ENCODE data around the gene AURKAIP1.

Gene AURKAIP1

DNA sequence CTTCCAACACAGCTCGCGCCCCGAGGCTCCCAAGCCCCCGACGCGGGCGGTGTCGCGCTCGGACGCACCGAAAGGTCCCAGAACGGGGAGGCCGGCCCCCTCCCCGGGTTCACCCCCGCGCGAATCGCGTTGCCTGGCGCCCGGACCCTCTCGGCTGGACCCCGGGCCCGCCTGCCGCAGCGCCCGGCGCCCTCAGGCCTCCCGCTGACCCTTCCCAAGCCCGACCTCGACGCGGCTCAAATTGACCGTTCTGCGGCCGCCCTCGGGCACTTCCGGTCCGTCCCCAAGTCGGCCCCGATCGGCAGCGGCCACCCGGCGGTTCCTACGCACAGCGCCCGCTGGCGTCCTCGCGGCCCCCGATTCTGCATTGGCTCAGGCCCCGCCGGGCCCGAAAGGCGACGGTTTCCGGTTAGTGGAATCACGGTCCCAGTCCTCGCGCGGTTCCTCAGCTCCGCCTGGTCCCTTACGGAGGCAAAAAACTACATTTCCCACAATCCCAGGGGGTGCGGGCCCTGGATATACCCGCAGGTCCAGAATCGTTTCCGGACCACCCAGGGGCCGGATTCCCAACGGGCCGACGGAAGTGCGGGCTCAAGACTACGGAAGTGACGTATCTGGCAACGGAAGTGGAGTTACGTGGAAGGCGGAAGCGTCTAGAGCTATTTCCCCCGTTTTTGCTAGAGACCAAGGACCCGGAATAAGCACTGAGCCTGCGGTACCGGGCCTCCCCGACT lies at the start of gene AURKAIP1:
Gene AURKAIP1, minus strand, starts transcription at position 279 of the 734 bp plus-strand sequence. CDS start 451 bp downstream, outside the sequence.
- H3K4me3 ChIP-seq (ENCODE audit: low read depth, low read length) = peak within 1 kb of the TSS; percentile 80
- DNase-seq (ENCODE audit: low read depth) = peak; percentile 99
- TF ChIP-seq, protein P1, sequence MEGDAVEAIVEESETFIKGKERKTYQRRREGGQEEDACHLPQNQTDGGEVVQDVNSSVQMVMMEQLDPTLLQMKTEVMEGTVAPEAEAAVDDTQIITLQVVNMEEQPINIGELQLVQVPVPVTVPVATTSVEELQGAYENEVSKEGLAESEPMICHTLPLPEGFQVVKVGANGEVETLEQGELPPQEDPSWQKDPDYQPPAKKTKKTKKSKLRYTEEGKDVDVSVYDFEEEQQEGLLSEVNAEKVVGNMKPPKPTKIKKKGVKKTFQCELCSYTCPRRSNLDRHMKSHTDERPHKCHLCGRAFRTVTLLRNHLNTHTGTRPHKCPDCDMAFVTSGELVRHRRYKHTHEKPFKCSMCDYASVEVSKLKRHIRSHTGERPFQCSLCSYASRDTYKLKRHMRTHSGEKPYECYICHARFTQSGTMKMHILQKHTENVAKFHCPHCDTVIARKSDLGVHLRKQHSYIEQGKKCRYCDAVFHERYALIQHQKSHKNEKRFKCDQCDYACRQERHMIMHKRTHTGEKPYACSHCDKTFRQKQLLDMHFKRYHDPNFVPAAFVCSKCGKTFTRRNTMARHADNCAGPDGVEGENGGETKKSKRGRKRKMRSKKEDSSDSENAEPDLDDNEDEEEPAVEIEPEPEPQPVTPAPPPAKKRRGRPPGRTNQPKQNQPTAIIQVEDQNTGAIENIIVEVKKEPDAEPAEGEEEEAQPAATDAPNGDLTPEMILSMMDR (IDR thresholded peaks at IDR 0.05; ENCODE audit: low read depth, low read length) = peak; percentile 11
- TF ChIP-seq, protein P2, sequence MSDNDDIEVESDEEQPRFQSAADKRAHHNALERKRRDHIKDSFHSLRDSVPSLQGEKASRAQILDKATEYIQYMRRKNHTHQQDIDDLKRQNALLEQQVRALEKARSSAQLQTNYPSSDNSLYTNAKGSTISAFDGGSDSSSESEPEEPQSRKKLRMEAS (IDR thresholded peaks at IDR 0.05; ENCODE audit: low read depth, low read length) = peak; percentile 54
- TF ChIP-seq POLR2A (IDR thresholded peaks at IDR 0.05; ENCODE audit: extremely low read depth, insufficient read length) = peak; percentile 55
- peak; percentile 72 for TF ChIP-seq MYC (IDR thresholded peaks at IDR 0.05; ENCODE audit: low read depth, low read length)

GRCh38 chr1:1424707-1425106 lies 49.7 kb upstream of the AURKAIP1 start:
- DNase-seq (ENCODE audit: low read depth) = no peak
- H3K4me3 ChIP-seq (ENCODE audit: low read depth, low read length) = no peak overlapping the region
- TF ChIP-seq, protein P2 (IDR thresholded peaks at IDR 0.05; ENCODE audit: low read depth, low read length) = no peak
- TF ChIP-seq, protein P1 (IDR thresholded peaks at IDR 0.05; ENCODE audit: low read depth, low read length) = no peak
- TF ChIP-seq POLR2A (IDR thresholded peaks at IDR 0.05; ENCODE audit: extremely low read depth, insufficient read length) = no peak
- no peak for TF ChIP-seq MYC (IDR thresholded peaks at IDR 0.05; ENCODE audit: low read depth, low read length)

DNA sequence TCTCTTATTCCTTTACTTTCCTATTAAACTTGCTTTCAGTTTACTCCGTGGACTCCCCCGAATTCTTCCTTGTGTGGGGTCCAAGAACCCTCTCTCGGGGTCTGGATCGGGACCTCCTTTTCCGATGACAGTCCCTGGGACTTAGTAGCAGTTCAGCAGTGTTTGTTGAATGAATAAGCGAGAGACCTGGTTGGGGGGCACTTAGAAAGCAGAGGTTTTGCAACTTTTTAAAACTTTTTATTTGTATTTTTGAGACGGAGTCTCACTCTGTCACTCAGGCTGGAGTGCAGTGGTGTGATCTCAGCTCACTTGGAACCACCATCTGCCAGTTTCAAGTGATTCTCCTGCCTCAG lies 48.2 kb upstream of the AURKAIP1 start:
- TF ChIP-seq, protein P1 (IDR thresholded peaks at IDR 0.05; ENCODE audit: low read depth, low read length) = no peak
- DNase-seq (ENCODE audit: low read depth) = no peak
- H3K4me3 ChIP-seq (ENCODE audit: low read depth, low read length) = no peak overlapping the region

GRCh38 chr1:1422465-1423244 lies 47.6 kb upstream of the AURKAIP1 start:
- DNase-seq (ENCODE audit: low read depth) = peak; percentile 63
- no peak for TF ChIP-seq MYC (IDR thresholded peaks at IDR 0.05; ENCODE audit: low read depth, low read length)
- TF ChIP-seq, protein P1 (IDR thresholded peaks at IDR 0.05; ENCODE audit: low read depth, low read length) = no peak
- no peak for TF ChIP-seq POLR2A (IDR thresholded peaks at IDR 0.05; ENCODE audit: extremely low read depth, insufficient read length)
- TF ChIP-seq, protein P2 (IDR thresholded peaks at IDR 0.05; ENCODE audit: low read depth, low read length) = no peak
- no peak overlapping the region for H3K4me3 ChIP-seq (ENCODE audit: low read depth, low read length)

- DNase-seq (ENCODE audit: low read depth) = no peak
- H3K4me3 ChIP-seq (ENCODE audit: low read depth, low read length) = no peak overlapping the region
- TF ChIP-seq MYC (IDR thresholded peaks at IDR 0.05; ENCODE audit: low read depth, low read length) = no peak
- TF ChIP-seq, protein P2 (IDR thresholded peaks at IDR 0.05; ENCODE audit: low read depth, low read length) = no peak
- TF ChIP-seq POLR2A (IDR thresholded peaks at IDR 0.05; ENCODE audit: extremely low read depth, insufficient read length) = no peak
- TF ChIP-seq, protein P1 (IDR thresholded peaks at IDR 0.05; ENCODE audit: low read depth, low read length) = no peak
Observed at GRCh38 chr1:1421907-1422464, 47.0 kb upstream of the AURKAIP1 start.

Measured in NB4 (cell line).